Tibial nerve (tissue), 4 donors: Measurements from ENCODE around the gene NFE2L2.

Experiments used
- CTCF ChIP-seq, 5 experiments: fragments of 200-600 bp in 3 of 5; fragments of 450-650 bp in 2 of 5; sonication (generic) in 3 of 5; IDR thresholded peaks; one replicate each; pipeline ENCODE4 v1.5.1; 2016 to 2019; ENCODE audit warnings: antibody characterized with exemption in 5 of 5, mild to moderate bottlenecking in 3 of 5, moderate library complexity in 2 of 5
- EP300 ChIP-seq, 2 donors: sonication (generic); formaldehyde crosslinking; IDR thresholded peaks; one replicate each; pipeline ENCODE4 v1.6.1; 2017; ENCODE audit warnings: antibody characterized with exemption in 2 of 2, mild to moderate bottlenecking in 1 of 2
- POLR2A ChIP-seq, 2 donors: fragments of 450-650 bp; IDR thresholded peaks; one replicate each; pipeline ENCODE4 v1.6.1; 2017; ENCODE audit warnings: antibody characterized with exemption in 2 of 2, mild to moderate bottlenecking in 2 of 2, moderate library complexity in 2 of 2

GRCh38 chr2:177257471-177257870 lies 7.1 kb downstream of the NFE2L2 start:
- no peak for TF ChIP-seq CTCF (IDR thresholded peaks at IDR 0.05)
- no peak for TF ChIP-seq EP300 (IDR thresholded peaks at IDR 0.05)
- TF ChIP-seq POLR2A (IDR thresholded peaks at IDR 0.05): no peak
